ENCODE measurements around the gene CLTC. TPM values are rescaled to one million over a fixed set of nuclear protein-coding genes. Genes with fewer than 3 reads are reported as not detected.

The CLTC gene
- total RNA-seq, 4 donors from 2014 or later: 174 to 224 (median 198) TPM

DNA sequence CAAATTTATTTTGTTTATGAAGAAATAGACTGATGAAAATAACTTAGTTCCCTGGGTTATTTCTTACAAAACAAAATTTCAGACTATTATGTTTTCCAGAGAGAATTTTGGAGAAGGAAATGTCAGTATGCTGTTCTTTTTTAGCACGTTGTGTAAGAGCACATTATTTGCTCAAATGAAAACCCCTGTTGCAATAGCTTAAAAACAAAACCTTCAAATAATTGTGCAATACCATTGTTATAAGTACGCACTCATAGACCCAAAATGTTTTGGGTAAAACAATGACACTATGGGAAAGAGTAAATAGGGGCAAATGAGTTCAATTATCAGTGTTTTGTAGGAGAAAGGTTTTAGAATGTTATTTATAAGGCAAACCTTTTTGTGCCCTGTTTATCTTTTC, 106.0 kb downstream of the CLTC start:
- Histone ChIP-seq H3K4me1 (peaks cover 0 to 26% (median 0%) of the 10 kb centered on the region in 4 donors), H3K27me3 (no peaks in the 10 kb centered on the region), H3K27ac (peak overlapping the region in 1 of 4 donors; percentile 50), H3K4me3 (no peak overlapping the region), H3K9me3 (no peaks in the 10 kb centered on the region), H3K36me3 (no peaks in the 10 kb centered on the region)
- TF ChIP-seq POLR2A (IDR thresholded peaks at IDR 0.05): no peak
- TF ChIP-seq, protein P1, sequence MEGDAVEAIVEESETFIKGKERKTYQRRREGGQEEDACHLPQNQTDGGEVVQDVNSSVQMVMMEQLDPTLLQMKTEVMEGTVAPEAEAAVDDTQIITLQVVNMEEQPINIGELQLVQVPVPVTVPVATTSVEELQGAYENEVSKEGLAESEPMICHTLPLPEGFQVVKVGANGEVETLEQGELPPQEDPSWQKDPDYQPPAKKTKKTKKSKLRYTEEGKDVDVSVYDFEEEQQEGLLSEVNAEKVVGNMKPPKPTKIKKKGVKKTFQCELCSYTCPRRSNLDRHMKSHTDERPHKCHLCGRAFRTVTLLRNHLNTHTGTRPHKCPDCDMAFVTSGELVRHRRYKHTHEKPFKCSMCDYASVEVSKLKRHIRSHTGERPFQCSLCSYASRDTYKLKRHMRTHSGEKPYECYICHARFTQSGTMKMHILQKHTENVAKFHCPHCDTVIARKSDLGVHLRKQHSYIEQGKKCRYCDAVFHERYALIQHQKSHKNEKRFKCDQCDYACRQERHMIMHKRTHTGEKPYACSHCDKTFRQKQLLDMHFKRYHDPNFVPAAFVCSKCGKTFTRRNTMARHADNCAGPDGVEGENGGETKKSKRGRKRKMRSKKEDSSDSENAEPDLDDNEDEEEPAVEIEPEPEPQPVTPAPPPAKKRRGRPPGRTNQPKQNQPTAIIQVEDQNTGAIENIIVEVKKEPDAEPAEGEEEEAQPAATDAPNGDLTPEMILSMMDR (IDR thresholded peaks at IDR 0.05): no peak
- DNase-seq: no peak

DNA sequence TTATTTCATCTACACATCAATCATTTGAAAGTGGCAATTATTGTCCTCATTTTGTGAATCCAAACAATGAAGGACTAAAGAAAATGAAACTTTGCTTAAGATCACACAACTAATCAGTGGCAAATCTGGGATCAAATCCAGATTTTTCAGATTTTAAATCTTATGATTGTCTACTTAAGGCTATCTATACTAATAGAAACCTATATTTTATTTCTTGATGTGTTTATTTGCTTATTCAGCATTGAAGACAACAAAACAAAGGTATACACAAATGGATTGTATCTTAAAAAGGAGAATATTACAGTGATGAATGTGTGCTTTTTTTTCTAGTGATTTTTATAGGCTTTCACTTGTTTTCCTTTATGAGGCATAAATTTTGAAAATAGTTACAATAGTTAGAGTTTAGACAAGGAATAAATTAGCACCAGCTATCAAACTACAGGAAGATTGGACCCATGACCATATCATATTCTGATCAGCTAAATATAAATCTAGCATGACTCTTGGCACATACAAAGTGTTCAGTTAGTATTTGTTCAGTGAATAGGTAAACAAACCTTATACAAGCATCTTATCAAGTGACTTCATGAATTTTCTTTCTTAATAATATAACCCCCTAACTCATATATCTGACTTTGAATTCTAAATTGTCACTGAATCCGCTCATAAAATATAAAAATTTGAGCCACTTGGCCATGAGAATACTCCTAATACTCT, 108.3 kb downstream of the CLTC start:
- no peak for DNase-seq
- H3K4me1 ChIP-seq: peaks cover 0 to 18% (median 0%) of the 10 kb centered on the region in 4 donors
- H3K27me3 ChIP-seq: no peaks in the 10 kb centered on the region
- no peaks in the 10 kb centered on the region for H3K36me3 ChIP-seq
- no peak overlapping the region for H3K4me3 ChIP-seq
- H3K9me3 ChIP-seq: no peaks in the 10 kb centered on the region
- no peak for TF ChIP-seq POLR2A (IDR thresholded peaks at IDR 0.05)
- TF ChIP-seq, protein P1 (IDR thresholded peaks at IDR 0.05): no peak
- H3K27ac ChIP-seq: no peak overlapping the region

DNA sequence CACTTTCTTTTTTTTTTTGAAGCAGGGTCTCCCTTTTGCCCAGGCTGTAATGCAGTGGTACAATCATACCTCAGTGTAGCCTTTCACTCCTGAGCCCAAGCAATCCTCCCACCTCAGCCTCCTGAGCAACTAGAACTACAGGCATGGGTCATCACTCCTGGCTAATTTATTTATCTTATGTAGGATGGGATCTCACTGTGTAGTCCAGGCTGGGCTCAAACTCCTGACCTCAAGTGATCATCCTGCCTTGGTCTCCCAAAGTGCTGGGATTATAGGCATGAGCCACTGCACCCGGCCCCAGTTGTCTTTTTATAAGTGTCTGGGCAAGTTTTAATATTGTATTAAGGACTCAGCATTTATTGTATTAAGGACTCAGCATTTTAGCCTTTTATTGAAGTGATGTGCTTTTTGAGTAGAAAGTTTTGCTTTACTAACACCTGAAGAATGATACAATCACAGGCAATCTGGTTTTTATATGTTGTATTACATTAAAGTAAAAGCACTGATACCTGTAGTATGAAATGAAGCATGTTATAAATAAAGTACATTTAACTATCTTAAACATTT, 110.7 kb downstream of the CLTC start:
- TF ChIP-seq POLR2A (IDR thresholded peaks at IDR 0.05): no peak
- TF ChIP-seq, protein P1 (IDR thresholded peaks at IDR 0.05): no peak
- DNase-seq: no peak
- peaks cover 0 to 2% (median 0%) of the 10 kb centered on the region in 4 donors for H3K4me1 ChIP-seq
- H3K27ac ChIP-seq: no peak overlapping the region
- H3K4me3 ChIP-seq: no peak overlapping the region
- H3K9me3 ChIP-seq: no peaks in the 10 kb centered on the region
- no peaks in the 10 kb centered on the region for H3K27me3 ChIP-seq
- peaks cover 0 to under 1% (median 0%) of the 10 kb centered on the region in 3 donors for H3K36me3 ChIP-seq

DNA sequence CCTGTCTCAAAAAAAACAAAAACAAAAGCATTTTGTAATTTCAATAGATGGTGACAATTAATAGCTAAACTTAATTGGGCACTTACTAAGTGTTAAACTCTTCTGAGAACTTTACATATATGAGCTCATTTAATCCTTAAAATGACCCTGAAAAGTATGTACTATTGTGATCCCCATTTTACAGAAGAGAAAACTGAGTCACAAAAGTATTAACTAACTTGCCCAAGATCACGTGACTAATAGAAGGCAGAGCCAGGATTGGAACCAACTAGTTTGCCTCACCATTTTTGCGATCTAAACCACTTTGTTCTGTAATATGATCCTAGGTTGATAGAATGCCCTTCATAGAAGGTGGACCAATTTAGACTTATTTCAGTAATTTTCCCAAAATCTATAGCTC, 114.0 kb downstream of the CLTC start:
- H3K27ac ChIP-seq: no peak overlapping the region
- H3K9me3 ChIP-seq: no peaks in the 10 kb centered on the region
- no peak overlapping the region for H3K4me3 ChIP-seq
- H3K36me3 ChIP-seq: peaks cover 0 to 27% (median 0%) of the 10 kb centered on the region in 3 donors
- H3K4me1 ChIP-seq: peaks cover 0 to 4% (median 0%) of the 10 kb centered on the region in 4 donors
- no peak for DNase-seq
- TF ChIP-seq, protein P1 (IDR thresholded peaks at IDR 0.05): no peak
- TF ChIP-seq POLR2A (IDR thresholded peaks at IDR 0.05): no peak
- no peaks in the 10 kb centered on the region for H3K27me3 ChIP-seq

DNA sequence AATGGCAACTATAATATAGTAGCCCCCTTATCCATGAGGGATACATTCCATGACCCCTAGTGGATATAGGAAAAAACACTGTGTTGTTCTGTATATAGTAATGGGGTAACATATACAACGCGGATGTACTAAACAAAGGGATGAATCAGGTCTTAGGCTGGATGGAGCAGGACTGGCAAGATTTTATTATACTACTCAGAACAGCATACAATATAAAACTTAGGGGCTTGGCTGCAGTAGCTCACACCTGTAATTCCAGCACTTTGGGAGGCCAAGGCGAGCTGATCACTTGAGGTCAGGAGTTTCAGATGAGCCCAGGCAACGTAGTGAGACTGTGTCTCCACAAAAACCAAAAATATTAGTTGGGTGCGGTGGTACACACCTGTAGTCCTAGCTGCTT, 114.5 kb downstream of the CLTC start:
- TF ChIP-seq POLR2A (IDR thresholded peaks at IDR 0.05): no peak
- TF ChIP-seq, protein P1 (IDR thresholded peaks at IDR 0.05): no peak
- Histone ChIP-seq H3K4me1 (peaks cover 0 to 4% (median 0%) of the 10 kb centered on the region in 4 donors), H3K36me3 (peaks cover 0 to 27% (median 0%) of the 10 kb centered on the region in 3 donors), H3K27me3 (no peaks in the 10 kb centered on the region), H3K4me3 (no peak overlapping the region), H3K9me3 (no peaks in the 10 kb centered on the region), H3K27ac (no peak overlapping the region)
- no peak for DNase-seq
